H1 (cell line): ENCODE results near the gene RNF151. TPM values are rescaled to one million over a fixed set of nuclear protein-coding genes. Genes with fewer than 3 reads are reported as not detected.
A peak's percentile ranks its signal among the peaks of the same experiment; 100 is the strongest.

Source experiments
- CTCF ChIA-PET: fragments of 300-600 bp; sonication (Branson Sonifier 250); formaldehyde crosslinking; loops from one replicate; lab custom pipeline; 2021; ENCODE audit not compliant: partially characterized antibody; lab: Charles Lee
- POLR2A ChIA-PET: fragments of 300-600 bp; sonication (Branson Sonifier 250); formaldehyde crosslinking; loops from one replicate; lab custom pipeline; 2021; ENCODE audit warnings: inconsistent platforms; ENCODE audit not compliant: partially characterized antibody; lab: Charles Lee
- DNase-seq, 2 experiments: peaks; one replicate each; pipeline versions ENCODE4 v3.0.0 to v3.0.0-alpha.2; 2010 to 2022; ENCODE audit warnings: low spot score in 2 of 2, low read depth in 1 of 2, mixed read lengths in 1 of 2
- FAIRE-seq: peaks from 2 replicates; lab custom pipeline; 2011; peaks lifted over from hg19 to GRCh38; lab: Jason Lieb, UNC
- H2AFZ ChIP-seq: 2 replicates; pipeline ENCODE4 v1.8.1; 2012; ENCODE audit warnings: low read length, inconsistent platforms
- H2AK5ac ChIP-seq: 2 replicates; pipeline ENCODE4 v1.6.1; 2013; ENCODE audit warnings: low read depth, low read length
- H2BK120ac ChIP-seq: replicated peaks from 2 replicates; pipeline ENCODE3; 2013; ENCODE audit warnings: low read depth, low read length, inconsistent platforms
- H2BK12ac ChIP-seq: 2 replicates; pipeline ENCODE4 v1.6.1; 2013; ENCODE audit warnings: low read depth, low read length
- H2BK15ac ChIP-seq: 2 replicates; pipeline ENCODE4 v1.6.1; 2013; ENCODE audit warnings: low read length
- H2BK20ac ChIP-seq: 2 replicates; pipeline ENCODE4 v1.6.1; 2013; ENCODE audit warnings: low read length
- H2BK5ac ChIP-seq: 2 replicates; pipeline ENCODE4 v1.6.1; 2013; ENCODE audit warnings: low read depth, low read length
- H3K14ac ChIP-seq: 2 replicates; pipeline ENCODE4 v1.6.1; 2013; ENCODE audit warnings: inconsistent platforms; ENCODE audit not compliant: insufficient read length
- H3K18ac ChIP-seq: 2 replicates; pipeline ENCODE4 v1.6.1; 2013; ENCODE audit warnings: low read length; ENCODE audit errors: extremely low read depth
- H3K23ac ChIP-seq: 2 replicates; pipeline ENCODE4 v1.6.1; 2013; ENCODE audit warnings: inconsistent platforms; ENCODE audit not compliant: insufficient read length
- H3K23me2 ChIP-seq: 2 replicates; pipeline ENCODE4 v1.6.1; 2013; ENCODE audit warnings: low read depth, low read length
- H3K27ac ChIP-seq: 2 replicates; pipeline ENCODE4 v1.6.1; 2011; ENCODE audit warnings: low read depth, low read length, inconsistent platforms
- H3K27me3 ChIP-seq, 4 experiments: replicated peaks in 1 of 4; 1 replicate in 1 of 4; 2 replicates in 3 of 4; pipeline versions ENCODE4 v1.6.1 to v1.8.1; 2011 to 2013; ENCODE audit warnings: low read length in 3 of 4, mild to moderate bottlenecking in 3 of 4, inconsistent platforms in 2 of 4, mixed read lengths in 2 of 4, moderate library complexity in 1 of 4; ENCODE audit not compliant: control insufficient read depth in 3 of 4, insufficient read depth in 3 of 4; ENCODE audit errors: extremely low read depth in 1 of 4
- H3K36me3 ChIP-seq, 4 experiments: 2 replicates each; pipeline versions ENCODE4 v1.6.1 to v1.8.1; 2011 to 2013; ENCODE audit warnings: mild to moderate bottlenecking in 4 of 4, low read length in 3 of 4, moderate library complexity in 2 of 4, control low read depth in 1 of 4, inconsistent platforms in 1 of 4; ENCODE audit not compliant: insufficient read depth in 4 of 4, control insufficient read depth in 2 of 4
- H3K4ac ChIP-seq: replicated peaks from 2 replicates; pipeline ENCODE3; 2013; ENCODE audit warnings: low read length, low read depth, mixed read lengths, inconsistent platforms; ENCODE audit not compliant: insufficient read length
- H3K4me1 ChIP-seq, 4 experiments: replicated peaks in 1 of 4; 1 replicate in 1 of 4; 2 replicates in 3 of 4; pipeline versions ENCODE4 v1.6.1 to v1.8.1; 2011 to 2013; ENCODE audit warnings: low read length in 3 of 4, inconsistent platforms in 2 of 4, mixed read lengths in 1 of 4; ENCODE audit not compliant: insufficient read depth in 4 of 4, control insufficient read depth in 3 of 4
- H3K4me2 ChIP-seq, 2 experiments: 2 replicates each; pipeline versions ENCODE4 v1.6.1 to v1.8.1; 2011 to 2013; ENCODE audit warnings: low read depth in 2 of 2, low read length in 2 of 2, control low read depth in 1 of 2, inconsistent platforms in 1 of 2, mild to moderate bottlenecking in 1 of 2; ENCODE audit not compliant: insufficient read depth in 1 of 2
- H3K4me3 ChIP-seq, 4 experiments: fragments of 200-600, 300-600 bp in 1 of 4; sonication (generic), shearing (Covaris generic), sonication (Bioruptor Twin) in 1 of 4; 2 replicates each; pipeline versions ENCODE4 v1.5.1 to v1.8.1; 2011 to 2016; ENCODE audit warnings: low read length in 4 of 4, low read depth in 3 of 4, control low read depth in 2 of 4, inconsistent platforms in 2 of 4, mild to moderate bottlenecking in 2 of 4, mixed read lengths in 1 of 4, moderate library complexity in 1 of 4; ENCODE audit not compliant: insufficient read depth in 2 of 4; ENCODE audit errors: extremely low read depth in 1 of 4
- H3K56ac ChIP-seq: replicated peaks from 2 replicates; pipeline ENCODE3; 2013; ENCODE audit warnings: low read depth, mild to moderate bottlenecking, mixed read lengths, low read length, inconsistent platforms; ENCODE audit not compliant: insufficient read length
- H3K79me1 ChIP-seq: 2 replicates; pipeline ENCODE4 v1.6.1; 2013; ENCODE audit warnings: low read depth, low read length, control low read depth
- H3K79me2 ChIP-seq, 2 experiments: 2 replicates each; pipeline versions ENCODE4 v1.6.1 to v1.8.1; 2012 to 2013; ENCODE audit warnings: low read length in 2 of 2, mild to moderate bottlenecking in 2 of 2, inconsistent platforms in 1 of 2; ENCODE audit not compliant: insufficient read depth in 2 of 2, control insufficient read depth in 1 of 2
- H3K9ac ChIP-seq, 4 experiments: replicated peaks in 1 of 4; 1 replicate in 1 of 4; 2 replicates in 3 of 4; pipeline versions ENCODE4 v1.6.1 to v1.8.1; 2011 to 2013; ENCODE audit warnings: low read depth in 3 of 4, low read length in 3 of 4, control low read depth in 2 of 4, mild to moderate bottlenecking in 2 of 4, moderate library complexity in 2 of 4, inconsistent platforms in 1 of 4; ENCODE audit errors: extremely low read depth in 1 of 4
- H3K9me3 ChIP-seq, 2 experiments: 2 replicates each; pipeline versions ENCODE4 v1.6.1 to v1.8.1; 2012 to 2013; ENCODE audit warnings: mild to moderate bottlenecking in 2 of 2, moderate library complexity in 2 of 2, control low read depth in 1 of 2, inconsistent platforms in 1 of 2, low read depth in 1 of 2, low read length in 1 of 2, mixed read lengths in 1 of 2; ENCODE audit not compliant: insufficient read depth in 2 of 2
- H4K20me1 ChIP-seq, 2 experiments: replicated peaks in 1 of 2; 2 replicates each; pipeline versions ENCODE3 to v1.8.1; 2011 to 2013; ENCODE audit warnings: inconsistent platforms in 2 of 2, low read length in 2 of 2, mild to moderate bottlenecking in 1 of 2; ENCODE audit not compliant: insufficient read depth in 2 of 2, control insufficient read depth in 1 of 2
- H4K5ac ChIP-seq: 2 replicates; pipeline ENCODE4 v1.6.1; 2013; ENCODE audit warnings: low read length, low read depth, mixed read lengths, inconsistent platforms; ENCODE audit not compliant: insufficient read length
- H4K8ac ChIP-seq: 2 replicates; pipeline ENCODE4 v1.8.0; 2013; ENCODE audit warnings: mild to moderate bottlenecking, moderate library complexity, low read length, inconsistent platforms; ENCODE audit not compliant: insufficient read depth; ENCODE audit errors: extremely low read depth
- H4K91ac ChIP-seq: replicated peaks from 2 replicates; pipeline ENCODE3; 2013; ENCODE audit warnings: low read length, mixed read lengths, inconsistent platforms; ENCODE audit not compliant: insufficient read length
- GABPA ChIP-seq: IDR thresholded peaks from 2 replicates; pipeline ENCODE4 v1.6.1; 2011; ENCODE audit warnings: mild to moderate bottlenecking, low read length, moderate library complexity, borderline replicate concordance; ENCODE audit not compliant: insufficient read depth
- JUN ChIP-seq: IDR thresholded peaks from 2 replicates; pipeline ENCODE4 v1.6.1; 2011; ENCODE audit warnings: low read depth, mild to moderate bottlenecking, improper control_type of control experiment, low read length
- POLR2A ChIP-seq, 2 experiments: IDR thresholded peaks; 1 replicate in 1 of 2; 2 replicates in 1 of 2; pipeline ENCODE4 v1.6.1; 2011; ENCODE audit warnings: low read depth in 2 of 2, low read length in 2 of 2, mild to moderate bottlenecking in 2 of 2; ENCODE audit errors: control extremely low read depth in 1 of 2
- RNF2 ChIP-seq: fragments of 200-900, 300-1000 bp; sonication (generic); IDR thresholded peaks from 2 replicates; pipeline ENCODE4 v1.7.1; 2016; ENCODE audit warnings: borderline replicate concordance, low read depth, mild to moderate bottlenecking, antibody characterized with exemption, low read length; ENCODE audit not compliant: poor library complexity, severe bottlenecking; ENCODE audit errors: missing control alignments
- TAF7 ChIP-seq: optimal IDR thresholded peaks from 2 replicates; pipeline ENCODE3; 2011; ENCODE audit warnings: low read depth, mild to moderate bottlenecking, inconsistent platforms, low read length, moderate library complexity, borderline replicate concordance
- ZNF274 ChIP-seq: IDR thresholded peaks from 2 replicates; pipeline ENCODE4 v1.7.0; 2012; ENCODE audit warnings: low read length, borderline replicate concordance; ENCODE audit errors: extremely low read depth
- WGBS, 2 experiments: shearing (Covaris generic) in 1 of 2; methylation state at CpG; one replicate each; pipeline versions ENCODE4 v1.1.6 to v1.1.7; 2013 to 2015; ENCODE audit warnings: low lambda C conversion rate in 2 of 2, mixed read lengths in 2 of 2, inconsistent platforms in 1 of 2, low coverage in 1 of 2, missing lambda C conversion rate in 1 of 2; ENCODE audit not compliant: insufficient replicate concordance in 2 of 2, insufficient coverage in 1 of 2, insufficient read length in 1 of 2; ENCODE audit errors: extremely low coverage in 1 of 2, missing lambda C conversion rate in 1 of 2; 5-methylcytosine and 5-hydroxymethylcytosine counted together
- polyA plus RNA-seq, 7 experiments: library from polyadenylated mRNA; depleted of rRNA in 3 of 7; stranded (reverse) in 5 of 7; unstranded in 2 of 7; fragments of >200 nt in 5 of 7; fragments of 200-250 nt in 2 of 7; gene quantifications; 1 replicate in 5 of 7; 2 replicates in 1 of 7; 4 replicates in 1 of 7; pipeline versions ENCODE4 v1.2.1 to v1.2.3, GENCODE V29; 2011 to 2013; ENCODE audit warnings: missing spikeins in 2 of 7, mixed read lengths in 2 of 7
- total RNA-seq: library from RNA; stranded (reverse); fragmentation: NEBNext Ultra II Directional; extraction: Animal tissue kit (Norgen Biotek cat#: 25700); gene quantifications from 2 replicates; pipeline ENCODE4 v1.2.1, GENCODE V29; 2021

Gene RNF151
- total and polyA plus RNA-seq, 2 of the 8 experiments (the other 6 are each of a cell fraction or from before 2014, with no cell fraction given): not detected

GRCh38 chr16:1985466-1986150 is 19.0 kb downstream of the RNF151 start:
- no peak overlapping the region for H2BK120ac ChIP-seq
- H2BK5ac ChIP-seq: no peak overlapping the region
- peak overlapping the region; percentile 58 to 85; a peak in 3 of 4 replicates for H3K4me2 ChIP-seq
- no peak overlapping the region for H2AK5ac ChIP-seq
- TF ChIP-seq POLR2A (IDR thresholded peaks at IDR 0.05; ENCODE audit: control extremely low read depth in 1 of 2, low read depth in 2 of 2, low read length in 2 of 2) (no peak), TAF7 (no peak), JUN (no peak), RNF2 (no peak), ZNF274 (no peak), GABPA (no peak)
- CTCF ChIA-PET: interaction anchor here (0.6 to 1.7 kb wide), 2 partner anchors 9 to 31 kb away, joined by 4 read pairs; no protein-coding TSS in a partner anchor
- H4K8ac ChIP-seq: no peak overlapping the region
- no peak for DNase-seq
- H3K4me3 ChIP-seq: peak overlapping the region in 1 of 4 experiments; percentile 96; a peak in 3 of 8 replicates
- POLR2A ChIA-PET: interaction anchor here (0.6 to 28.2 kb wide), 11 partner anchors 9 to 232 kb away, joined by 3 to 736 read pairs (median 4); partner anchors contain the start of genes MEIOB, NDUFB10, NTHL1 and RNF151
- WGBS, 2 experiments: 91% methylated on average over 14 of the region's 14 CpGs; no CpG with 5 or more reads in 1 of the 2 experiments
- H3K27me3 ChIP-seq: peaks cover 9 to 42% (median 39%) of the 10 kb centered on the region in 4 experiments; a peak in 6 of 7 replicates
- H3K4ac ChIP-seq: no peak overlapping the region
- FAIRE-seq: no peak
- no peak overlapping the region for H3K14ac ChIP-seq
- H3K23ac ChIP-seq: no peak overlapping the region
- H3K9me3 ChIP-seq: no peaks in the 10 kb centered on the region
- H3K27ac ChIP-seq: no peak overlapping the region
- H4K20me1 ChIP-seq: peaks cover 0 to 14% of the 10 kb centered on the region in 2 experiments
- peaks cover 2 to 5% (median 3%) of the 10 kb centered on the region in 4 experiments; a peak in 3 of 8 replicates for H3K36me3 ChIP-seq
- no peaks in the 10 kb centered on the region for H3K79me1 ChIP-seq
- H3K79me2 ChIP-seq: peaks cover 0 to 9% of the 10 kb centered on the region in 2 experiments; a peak in 1 of 4 replicates
- H3K23me2 ChIP-seq: peaks cover 22% of the 10 kb centered on the region
- H4K5ac ChIP-seq: no peak overlapping the region
- H3K18ac ChIP-seq: no peak overlapping the region
- H3K9ac ChIP-seq: no peak overlapping the region
- H2BK15ac ChIP-seq: no peak overlapping the region
- peaks cover 3 to 36% (median 21%) of the 10 kb centered on the region in 4 experiments for H3K4me1 ChIP-seq
- no peak overlapping the region for H4K91ac ChIP-seq
- no peak overlapping the region for H2BK20ac ChIP-seq
- no peak overlapping the region for H3K56ac ChIP-seq
- H2AFZ ChIP-seq: no peak overlapping the region
- no peak overlapping the region for H2BK12ac ChIP-seq
